GM19467 (cell line): Measurements from ENCODE around the gene GFY.
"Not testable (repeated sequence)": the region's sequence is repeated elsewhere in the genome, so short reads cannot be mapped to it uniquely, and the experiment has no call there.

Experiments used
- ATAC-seq: cut with Tn5 transposase; IDR thresholded peaks from one replicate; pipeline ENCODE4 v1.9.1; 2021; ENCODE audit warnings: mild to moderate bottlenecking, moderate library complexity; ENCODE audit not compliant: unreplicated experiment

The GFY gene

DNA sequence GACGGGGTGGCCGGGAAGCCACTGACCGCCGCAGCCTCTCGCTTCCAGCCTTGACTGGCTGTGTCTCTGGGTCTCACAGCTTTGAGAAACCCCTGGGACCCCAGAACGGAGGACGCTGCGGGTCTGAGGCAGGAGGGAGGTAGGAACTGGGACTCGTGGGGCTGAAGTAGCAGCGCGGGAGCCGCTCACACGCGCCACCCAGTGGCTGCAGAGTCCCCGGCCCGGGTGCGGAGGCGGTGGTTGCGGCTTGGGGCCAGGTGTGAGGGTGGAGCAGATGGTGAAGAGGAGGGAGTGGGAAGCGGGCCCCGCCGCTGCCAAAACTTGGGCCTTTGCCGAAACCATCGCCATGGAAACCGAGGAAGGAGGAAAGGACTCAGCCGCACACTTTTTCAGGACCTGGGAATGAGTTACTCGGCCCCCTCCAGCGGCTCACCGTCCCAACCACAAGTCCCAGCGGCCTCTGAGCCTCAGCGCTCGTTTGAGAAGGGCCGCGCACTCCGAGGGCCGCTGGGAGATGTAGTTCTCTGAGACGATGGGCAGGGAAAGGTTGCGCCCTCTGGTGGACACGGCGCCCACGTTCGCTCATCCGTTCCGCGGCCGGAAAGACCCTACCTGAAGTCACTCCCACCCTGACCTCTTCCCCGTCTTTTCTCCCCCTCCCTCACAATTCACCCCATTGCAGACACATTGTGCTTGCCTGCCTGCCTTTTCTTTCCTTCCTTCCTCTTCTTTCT is 18.3 kb downstream of the GFY start:
- ATAC-seq = peak; percentile 79

DNA sequence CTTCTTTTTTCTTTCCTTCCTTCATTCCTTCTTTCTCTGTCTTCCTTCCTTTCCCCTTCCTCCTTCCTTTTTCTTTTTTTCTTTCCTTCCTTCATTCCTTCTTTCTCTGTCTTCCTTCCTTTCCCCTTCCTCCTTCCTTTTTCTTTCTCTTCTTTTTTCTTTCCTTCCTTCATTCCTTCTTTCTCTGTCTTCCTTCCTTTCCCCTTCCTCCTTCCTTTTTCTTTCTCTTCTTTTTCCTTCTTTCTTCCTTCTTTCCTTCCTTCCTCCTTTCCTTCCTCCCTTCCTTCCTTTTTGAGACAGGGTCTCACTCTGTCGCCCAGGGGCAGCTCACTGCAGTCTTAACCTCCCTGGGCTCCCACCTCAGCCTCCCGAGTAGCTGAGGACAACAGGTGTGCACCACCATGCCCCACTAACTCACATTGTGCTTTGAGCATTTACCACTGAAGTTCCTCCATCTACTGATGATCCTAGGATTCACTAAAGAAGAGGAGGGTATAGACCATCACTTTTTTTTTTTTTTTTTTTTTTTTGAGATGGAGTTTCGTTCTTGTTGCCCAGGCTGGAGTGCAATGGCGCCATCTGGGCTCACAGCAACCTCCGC is 19.0 kb downstream of the GFY start:
- not testable (repeated sequence) for ATAC-seq

GRCh38 chr19:49445997-49446396 is 20.8 kb downstream of the GFY start:
- ATAC-seq = no peak

- no peak for ATAC-seq
Observed at GRCh38 chr19:49447485-49448431, 22.6 kb downstream of the GFY start.

DNA sequence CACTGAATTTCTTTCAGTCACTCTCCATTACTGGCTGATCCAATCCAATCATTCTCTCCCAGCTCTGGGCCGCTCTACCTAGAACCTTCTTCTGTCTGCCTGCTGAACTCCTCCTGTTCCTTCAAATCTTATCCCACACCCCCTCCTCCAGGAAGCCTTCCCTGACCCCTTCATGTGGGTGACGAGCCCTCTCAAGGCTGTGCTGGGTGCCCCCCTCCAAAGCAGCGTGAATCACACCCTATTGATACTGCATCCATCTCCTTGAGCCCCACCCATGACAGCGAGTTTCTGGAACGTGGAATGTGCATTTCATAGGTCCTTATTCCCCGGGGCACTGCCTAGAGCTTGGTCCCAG is 23.2 kb downstream of the GFY start:
- no peak for ATAC-seq

GRCh38 chr19:49450405-49450804 is 25.2 kb downstream of the GFY start:
- ATAC-seq = no peak

GRCh38 chr19:49451430-49452181 is 26.4 kb downstream of the GFY start, which contains the start of gene PIH1D1:
PIH1D1 (minus strand) TSS chr19:49451814; CDS start chr19:49451574, 240 bp downstream.
- peak; percentile 56 for ATAC-seq

- peak; percentile 79 for ATAC-seq
Observed at GRCh38 chr19:49453013-49453756, 28.0 kb downstream of the GFY start, which contains the start of gene ALDH16A1. ALDH16A1 (plus strand) TSS chr19:49453225; CDS start chr19:49453332, 107 bp downstream.

DNA sequence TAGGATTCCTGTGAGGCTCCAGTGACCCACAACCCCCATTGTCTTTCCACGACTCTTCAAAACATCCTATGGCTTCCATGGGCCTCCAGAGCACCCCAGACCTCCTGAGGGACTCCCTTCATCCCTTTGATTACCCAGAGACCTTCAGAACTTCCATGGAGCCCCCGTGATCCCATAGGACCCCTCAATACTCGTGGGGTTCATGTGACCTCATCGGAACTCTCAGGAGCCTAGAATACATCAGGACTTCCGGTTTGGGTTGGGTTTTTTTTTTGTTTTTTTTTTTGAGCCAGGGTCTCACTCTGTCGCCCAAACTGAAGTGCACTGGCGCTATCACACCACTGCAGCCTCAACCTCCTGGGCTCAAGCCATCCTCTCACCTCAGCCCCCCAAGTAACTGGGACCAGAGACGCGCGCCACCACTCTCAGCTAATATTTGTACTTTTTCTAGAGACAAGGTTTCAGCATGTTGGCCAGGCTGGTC is 28.6 kb downstream of the GFY start:
- no peak for ATAC-seq

GRCh38 chr19:49455773-49456172 is 30.6 kb downstream of the GFY start:
- ATAC-seq = no peak

GRCh38 chr19:49456326-49456725 is 31.1 kb downstream of the GFY start:
- no peak for ATAC-seq

DNA sequence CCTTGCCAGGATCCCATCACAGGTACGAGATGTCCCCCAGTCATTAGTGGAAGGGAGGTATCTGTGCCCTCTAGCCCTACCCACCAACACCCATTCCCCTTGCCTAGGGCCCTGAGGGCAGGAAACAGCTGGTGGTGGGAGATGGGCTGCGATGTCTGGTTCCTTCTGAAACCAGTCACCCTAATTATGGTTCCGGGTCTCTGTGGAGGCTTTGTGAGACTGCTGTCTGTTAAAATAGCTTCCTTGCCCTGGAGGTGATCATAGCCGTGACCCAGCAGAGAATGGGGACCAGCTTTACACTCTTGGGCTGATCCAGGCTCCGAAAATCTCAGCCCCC is 33.3 kb downstream of the GFY start:
- ATAC-seq = no peak

DNA sequence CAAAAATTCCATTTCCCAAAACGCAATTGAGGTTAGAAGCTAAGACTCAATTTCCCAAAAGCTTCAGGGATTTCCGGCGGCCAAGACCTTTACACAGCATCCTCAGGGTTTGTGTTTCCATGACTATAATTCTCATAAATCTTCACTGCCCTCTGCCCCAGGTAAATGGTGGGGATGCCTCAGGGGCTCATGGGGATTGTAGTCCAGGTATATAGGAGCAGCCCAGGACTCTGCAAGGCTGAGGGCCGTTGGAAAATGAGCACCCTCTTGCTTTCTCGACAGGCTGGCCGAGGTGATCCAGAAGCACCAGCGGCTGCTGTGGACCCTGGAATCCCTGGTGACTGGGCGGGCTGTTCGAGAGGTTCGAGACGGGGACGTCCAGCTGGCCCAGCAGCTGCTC is 34.2 kb downstream of the GFY start:
- no peak for ATAC-seq

DNA sequence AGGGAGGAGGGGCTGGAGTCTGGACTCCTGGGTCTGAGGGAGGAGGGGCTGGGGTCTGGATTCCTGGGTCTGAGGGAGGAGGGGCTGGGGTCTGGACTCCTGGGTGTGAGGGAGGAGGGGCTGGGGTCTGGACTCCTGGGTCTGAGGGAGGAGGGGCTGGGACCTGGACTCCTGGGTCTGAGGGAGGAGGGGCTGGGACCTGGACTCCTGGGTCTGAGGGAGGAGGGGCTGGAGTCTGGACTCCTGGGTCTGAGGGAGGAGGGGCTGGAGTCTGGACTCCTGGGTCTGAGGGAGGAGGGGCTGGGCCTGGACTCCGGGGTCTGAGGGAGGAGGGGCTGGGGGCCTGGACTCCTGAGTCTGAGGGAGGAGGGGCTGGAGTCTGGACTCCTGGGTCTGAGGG is 35.9 kb downstream of the GFY start:
- ATAC-seq = not testable (repeated sequence)

DNA sequence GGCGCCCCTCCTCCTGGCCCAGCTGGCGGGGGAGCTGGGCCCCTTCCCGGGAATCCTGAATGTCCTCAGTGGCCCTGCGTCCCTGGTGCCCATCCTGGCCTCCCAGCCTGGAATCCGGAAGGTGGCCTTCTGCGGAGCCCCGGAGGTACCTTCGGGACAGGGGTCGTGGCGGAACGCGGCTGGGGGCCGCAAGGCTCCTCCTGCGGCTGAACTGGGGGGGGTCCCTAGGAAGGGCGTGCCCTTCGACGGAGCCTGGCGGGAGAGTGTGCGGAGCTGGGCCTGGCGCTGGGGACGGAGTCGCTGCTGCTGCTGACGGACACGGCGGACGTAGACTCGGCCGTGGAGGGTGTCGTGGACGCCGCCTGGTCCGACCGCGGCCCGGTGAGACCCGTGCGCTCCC is 36.5 kb downstream of the GFY start:
- ATAC-seq = no peak

DNA sequence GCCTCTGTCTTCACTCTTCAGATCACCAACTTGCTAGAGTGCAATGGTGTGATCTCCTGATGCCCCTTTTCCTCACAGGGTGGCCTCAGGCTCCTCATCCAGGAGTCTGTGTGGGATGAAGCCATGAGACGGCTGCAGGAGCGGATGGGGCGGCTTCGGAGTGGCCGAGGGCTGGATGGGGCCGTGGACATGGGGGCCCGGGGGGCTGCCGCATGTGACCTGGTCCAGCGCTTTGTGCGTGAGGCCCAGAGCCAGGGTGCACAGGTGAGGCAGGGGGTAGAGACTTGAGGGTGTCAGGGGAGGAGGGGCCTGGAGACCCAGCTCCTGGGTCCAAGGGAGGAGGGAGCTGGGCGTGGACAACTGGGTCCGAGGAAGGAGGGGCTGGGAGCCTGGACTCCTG is 37.3 kb downstream of the GFY start:
- no peak for ATAC-seq

DNA sequence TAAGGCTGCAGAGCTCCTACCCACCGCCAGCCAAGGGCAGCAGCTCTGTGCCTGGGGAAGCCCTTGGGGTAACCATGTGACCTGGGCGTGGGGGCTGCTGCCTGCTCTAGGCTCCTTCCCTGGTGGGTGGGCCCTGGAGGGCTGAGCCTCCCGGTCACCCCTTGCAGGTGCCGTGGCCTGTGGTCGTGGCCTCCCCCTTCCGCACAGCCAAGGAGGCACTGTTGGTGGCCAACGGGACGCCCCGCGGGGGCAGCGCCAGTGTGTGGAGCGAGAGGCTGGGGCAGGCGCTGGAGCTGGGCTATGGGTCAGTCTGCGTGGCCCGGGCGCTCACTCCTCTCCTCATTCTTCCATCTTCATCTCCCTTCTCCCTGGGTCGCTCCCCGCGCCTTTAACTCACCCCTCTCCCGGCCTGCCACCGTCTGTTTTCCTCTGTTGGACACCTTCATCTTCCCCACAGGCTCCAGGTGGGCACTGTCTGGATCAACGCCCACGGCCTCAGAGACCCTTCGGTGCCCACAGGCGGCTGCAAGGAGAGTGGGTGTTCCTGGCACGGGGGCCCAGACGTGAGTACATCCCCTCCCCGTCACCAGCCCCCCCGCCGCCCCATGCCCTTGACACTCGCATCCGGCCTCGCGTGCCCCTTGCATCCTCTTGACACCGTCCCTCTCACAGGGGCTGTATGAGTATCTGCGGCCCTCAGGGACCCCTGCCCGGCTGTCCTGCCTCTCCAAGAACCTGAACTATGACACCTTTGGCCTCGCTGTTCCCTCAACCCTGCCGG is 39.0 kb downstream of the GFY start:
- no peak for ATAC-seq

- no peak for ATAC-seq
Observed at GRCh38 chr19:49465371-49465770, 40.2 kb downstream of the GFY start.

DNA sequence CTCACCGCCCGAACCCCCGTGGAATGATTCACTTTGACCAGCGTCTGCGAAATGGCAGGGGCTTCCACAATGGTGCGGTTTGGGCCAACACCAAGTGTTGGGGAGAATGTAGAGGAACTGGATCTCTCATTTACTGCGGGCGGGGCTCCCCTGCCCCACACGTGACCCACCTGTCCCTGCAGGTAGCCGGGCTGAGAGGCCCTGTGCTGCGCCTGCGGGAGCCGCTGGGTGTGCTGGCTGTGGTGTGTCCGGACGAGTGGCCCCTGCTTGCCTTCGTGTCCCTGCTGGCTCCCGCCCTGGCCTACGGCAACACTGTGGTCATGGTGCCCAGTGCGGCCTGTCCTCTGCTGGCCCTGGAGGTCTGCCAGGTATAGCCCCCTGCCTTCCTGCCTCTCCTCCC is 43.0 kb downstream of the GFY start:
- no peak for ATAC-seq
